ENCODE data around the gene RPL18. TPM values are rescaled to one million over a fixed set of nuclear protein-coding genes. Genes with fewer than 3 reads are reported as not detected.
A peak's percentile ranks its signal among the peaks of the same experiment; 100 is the strongest.

Gene RPL18
- total RNA-seq, 1 experiment from 2014 or later = 1,503 TPM

- peak overlapping the region; percentile 98 for H3K4me2 ChIP-seq (ENCODE audit: low read length)
- no peak overlapping the region; the same call in 1 of the 2 replicates for H3K9ac ChIP-seq (ENCODE audit: low read length)
- no peak overlapping the region for H2AFZ ChIP-seq (ENCODE audit: low read length)
- H3K4me1 ChIP-seq (ENCODE audit: insufficient read depth, low read length) = peaks cover 27% of the 10 kb centered on the region
- H3K4me3 ChIP-seq (ENCODE audit: low read length) = peak overlapping the region; percentile 100
- peaks cover 32% of the 10 kb centered on the region for H4K20me1 ChIP-seq (ENCODE audit: low read length)
- DNase-seq = no peak
- POLR2A ChIA-PET (ENCODE audit: unreplicated experiment) = interaction anchor here (0.6 kb wide), 1 partner anchor 1764 kb away, joined by 4 read pairs; no protein-coding TSS in a partner anchor
- TF ChIP-seq, protein P1, sequence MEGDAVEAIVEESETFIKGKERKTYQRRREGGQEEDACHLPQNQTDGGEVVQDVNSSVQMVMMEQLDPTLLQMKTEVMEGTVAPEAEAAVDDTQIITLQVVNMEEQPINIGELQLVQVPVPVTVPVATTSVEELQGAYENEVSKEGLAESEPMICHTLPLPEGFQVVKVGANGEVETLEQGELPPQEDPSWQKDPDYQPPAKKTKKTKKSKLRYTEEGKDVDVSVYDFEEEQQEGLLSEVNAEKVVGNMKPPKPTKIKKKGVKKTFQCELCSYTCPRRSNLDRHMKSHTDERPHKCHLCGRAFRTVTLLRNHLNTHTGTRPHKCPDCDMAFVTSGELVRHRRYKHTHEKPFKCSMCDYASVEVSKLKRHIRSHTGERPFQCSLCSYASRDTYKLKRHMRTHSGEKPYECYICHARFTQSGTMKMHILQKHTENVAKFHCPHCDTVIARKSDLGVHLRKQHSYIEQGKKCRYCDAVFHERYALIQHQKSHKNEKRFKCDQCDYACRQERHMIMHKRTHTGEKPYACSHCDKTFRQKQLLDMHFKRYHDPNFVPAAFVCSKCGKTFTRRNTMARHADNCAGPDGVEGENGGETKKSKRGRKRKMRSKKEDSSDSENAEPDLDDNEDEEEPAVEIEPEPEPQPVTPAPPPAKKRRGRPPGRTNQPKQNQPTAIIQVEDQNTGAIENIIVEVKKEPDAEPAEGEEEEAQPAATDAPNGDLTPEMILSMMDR (conservative IDR thresholded peaks at IDR 0.05; ENCODE audit: low read depth, low read length) = no peak
- TF ChIP-seq EZH2phosphoT487 (IDR thresholded peaks at IDR 0.05; ENCODE audit: borderline replicate concordance, low read length) (no peak), EZH2 (IDR thresholded peaks at IDR 0.05; ENCODE audit: low read length, unreplicated experiment) (no peak)
- intact Hi-C loops (cut with micrococcal nuclease) = no loop called here
- H3K9me3 ChIP-seq (ENCODE audit: low read length) = no peaks in the 10 kb centered on the region
- peaks cover 42% of the 10 kb centered on the region for H3K79me2 ChIP-seq (ENCODE audit: low read length)
- CTCF ChIA-PET = no interaction called here
- H3K36me3 ChIP-seq (ENCODE audit: low read depth, low read length) = peaks cover 35% of the 10 kb centered on the region
- BruUV-seq (replicated peaks) = no TSS peak
- no peak for ATAC-seq
- H3K27ac ChIP-seq (ENCODE audit: low read length) = no peak overlapping the region
- no peaks in the 10 kb centered on the region for H3F3A ChIP-seq (ENCODE audit: low read length, unreplicated experiment)
- no peaks in the 10 kb centered on the region for H3K27me3 ChIP-seq (ENCODE audit: low read length)
- H3K9me2 ChIP-seq (replicated peaks; ENCODE audit: low read length) = no peaks in the 10 kb centered on the region
Observed at GRCh38 chr19:48616491-48617056, 2.4 kb downstream of the RPL18 start.

- DNase-seq (no peak), ATAC-seq (no peak)
- H2AFZ ChIP-seq (ENCODE audit: low read length) = no peak overlapping the region
- no peak overlapping the region for H3K9ac ChIP-seq (ENCODE audit: low read length)
- peaks cover 35% of the 10 kb centered on the region for H3K36me3 ChIP-seq (ENCODE audit: low read depth, low read length)
- H3K27ac ChIP-seq (ENCODE audit: low read length) = no peak overlapping the region
- H4K20me1 ChIP-seq (ENCODE audit: low read length) = peaks cover 32% of the 10 kb centered on the region
- ChIA-PET CTCF (no interaction called here), POLR2A (ENCODE audit: unreplicated experiment) (no interaction called here)
- H3K79me2 ChIP-seq (ENCODE audit: low read length) = peaks cover 42% of the 10 kb centered on the region
- H3K4me2 ChIP-seq (ENCODE audit: low read length) = peak overlapping the region; percentile 98; the same call in 1 of the 2 replicates
- no peak for TF ChIP-seq EZH2 (IDR thresholded peaks at IDR 0.05; ENCODE audit: low read length, unreplicated experiment)
- TF ChIP-seq, protein P1 (conservative IDR thresholded peaks at IDR 0.05; ENCODE audit: low read depth, low read length) = no peak
- TF ChIP-seq EZH2phosphoT487 (IDR thresholded peaks at IDR 0.05; ENCODE audit: borderline replicate concordance, low read length) = no peak
- intact Hi-C loops (cut with micrococcal nuclease) = no loop called here
- peaks cover 27% of the 10 kb centered on the region for H3K4me1 ChIP-seq (ENCODE audit: insufficient read depth, low read length)
- peak overlapping the region; percentile 100; the same call in 1 of the 2 replicates for H3K4me3 ChIP-seq (ENCODE audit: low read length)
- no peaks in the 10 kb centered on the region for H3K27me3 ChIP-seq (ENCODE audit: low read length)
- no peaks in the 10 kb centered on the region for H3K9me2 ChIP-seq (replicated peaks; ENCODE audit: low read length)
- no peaks in the 10 kb centered on the region for H3F3A ChIP-seq (ENCODE audit: low read length, unreplicated experiment)
- no peaks in the 10 kb centered on the region for H3K9me3 ChIP-seq (ENCODE audit: low read length)
- BruUV-seq (replicated peaks) = no TSS peak
Observed at GRCh38 chr19:48616041-48616436, 2.9 kb downstream of the RPL18 start.

DNA sequence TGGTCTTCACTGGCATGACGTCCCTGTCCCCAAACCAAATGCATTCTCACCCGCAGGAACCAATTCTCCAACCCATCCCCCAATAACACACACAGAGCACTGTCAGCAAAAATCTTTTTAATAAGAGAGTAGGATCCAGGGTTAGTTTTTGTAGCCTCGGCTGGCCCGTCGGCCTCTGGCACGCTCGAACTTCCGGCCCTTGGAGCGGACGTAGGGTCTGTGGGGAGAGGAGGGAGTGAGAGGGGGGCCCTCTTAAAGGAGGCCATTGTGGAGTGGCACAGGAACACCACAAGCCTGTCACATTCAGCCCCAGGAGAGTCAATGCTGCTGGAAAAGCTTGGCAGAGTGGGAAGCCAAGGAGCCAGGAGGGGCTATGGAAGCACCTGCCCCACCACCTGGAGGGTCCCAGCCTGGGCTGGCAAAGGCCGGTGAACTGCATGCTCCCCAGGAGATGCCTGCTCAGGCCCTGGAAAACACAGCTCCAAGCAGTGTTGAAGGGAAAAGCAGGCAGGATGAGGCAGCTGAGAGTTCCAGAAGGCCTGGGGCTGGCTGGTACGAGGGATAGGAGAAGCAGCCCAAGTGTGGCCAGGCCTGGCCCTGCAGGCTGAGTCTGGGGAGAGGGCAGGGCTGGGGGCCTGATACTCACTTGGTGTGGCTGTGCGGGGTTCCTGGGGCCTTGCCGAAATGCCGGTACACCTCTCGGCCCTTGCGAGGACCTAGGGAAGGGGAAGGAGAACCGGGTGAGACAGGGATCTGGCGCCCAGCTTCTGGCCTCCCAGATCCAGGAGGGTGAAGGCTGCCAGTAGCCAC is 3.5 kb downstream of the RPL18 start:
- intact Hi-C loops (cut with micrococcal nuclease) = no loop called here

More for the DNA sequence above, 3.5 kb downstream of the RPL18 start:
- ChIA-PET CTCF (no interaction called here), POLR2A (ENCODE audit: unreplicated experiment) (no interaction called here)
- H3K27ac ChIP-seq (ENCODE audit: low read length) = no peak overlapping the region
- H3K27me3 ChIP-seq (ENCODE audit: low read length) = no peaks in the 10 kb centered on the region
- H3K9ac ChIP-seq (ENCODE audit: low read length) = no peak overlapping the region
- H2AFZ ChIP-seq (ENCODE audit: low read length) = no peak overlapping the region
- no peaks in the 10 kb centered on the region for H3K9me3 ChIP-seq (ENCODE audit: low read length)
- TF ChIP-seq, protein P1 (conservative IDR thresholded peaks at IDR 0.05; ENCODE audit: low read depth, low read length) = no peak
- no peak for TF ChIP-seq EZH2 (IDR thresholded peaks at IDR 0.05; ENCODE audit: low read length, unreplicated experiment)
- TF ChIP-seq EZH2phosphoT487 (IDR thresholded peaks at IDR 0.05; ENCODE audit: borderline replicate concordance, low read length) = no peak
- peaks cover 42% of the 10 kb centered on the region for H3K79me2 ChIP-seq (ENCODE audit: low read length)
- peaks cover 32% of the 10 kb centered on the region for H4K20me1 ChIP-seq (ENCODE audit: low read length)
- peaks cover 35% of the 10 kb centered on the region for H3K36me3 ChIP-seq (ENCODE audit: low read depth, low read length)
- H3K4me1 ChIP-seq (ENCODE audit: insufficient read depth, low read length) = peaks cover 27% of the 10 kb centered on the region
- ATAC-seq (no peak), DNase-seq (no peak)
- H3F3A ChIP-seq (ENCODE audit: low read length, unreplicated experiment) = no peaks in the 10 kb centered on the region
- no peak overlapping the region for H3K4me2 ChIP-seq (ENCODE audit: low read length)
- H3K9me2 ChIP-seq (replicated peaks; ENCODE audit: low read length) = no peaks in the 10 kb centered on the region
- BruUV-seq (replicated peaks) = no TSS peak
- H3K4me3 ChIP-seq (ENCODE audit: low read length) = no peak overlapping the region
